ENCODE results near the gene NEDD8.
"Not testable (repeated sequence)": the region's sequence is repeated elsewhere in the genome, so short reads cannot be mapped to it uniquely, and the experiment has no call there.

The NEDD8 gene

DNA sequence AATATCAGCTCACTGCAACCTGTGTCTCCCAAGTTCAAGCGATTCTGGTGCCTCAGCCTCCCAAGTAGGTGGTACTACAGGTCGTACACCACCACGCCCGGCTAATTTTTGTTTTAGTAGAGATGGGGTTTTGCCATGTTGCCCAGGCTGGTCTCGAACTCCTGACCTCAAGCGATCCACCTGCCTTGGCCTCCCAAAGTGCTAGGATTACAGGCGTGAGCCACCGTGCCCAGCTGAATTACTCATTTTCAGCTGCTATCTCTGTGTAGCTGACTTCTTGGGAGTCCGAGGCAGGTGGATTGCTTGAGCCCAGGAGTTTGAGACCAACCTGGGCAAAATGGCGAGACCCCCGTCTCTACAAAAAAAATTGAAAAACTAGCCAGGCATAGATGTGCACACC lies 13.2 kb upstream of the NEDD8 start:
- not testable (repeated sequence) for DNase-seq

GRCh38 chr14:24243336-24243836 lies 11.2 kb upstream of the NEDD8 start:
- DNase-seq: no peak

DNA sequence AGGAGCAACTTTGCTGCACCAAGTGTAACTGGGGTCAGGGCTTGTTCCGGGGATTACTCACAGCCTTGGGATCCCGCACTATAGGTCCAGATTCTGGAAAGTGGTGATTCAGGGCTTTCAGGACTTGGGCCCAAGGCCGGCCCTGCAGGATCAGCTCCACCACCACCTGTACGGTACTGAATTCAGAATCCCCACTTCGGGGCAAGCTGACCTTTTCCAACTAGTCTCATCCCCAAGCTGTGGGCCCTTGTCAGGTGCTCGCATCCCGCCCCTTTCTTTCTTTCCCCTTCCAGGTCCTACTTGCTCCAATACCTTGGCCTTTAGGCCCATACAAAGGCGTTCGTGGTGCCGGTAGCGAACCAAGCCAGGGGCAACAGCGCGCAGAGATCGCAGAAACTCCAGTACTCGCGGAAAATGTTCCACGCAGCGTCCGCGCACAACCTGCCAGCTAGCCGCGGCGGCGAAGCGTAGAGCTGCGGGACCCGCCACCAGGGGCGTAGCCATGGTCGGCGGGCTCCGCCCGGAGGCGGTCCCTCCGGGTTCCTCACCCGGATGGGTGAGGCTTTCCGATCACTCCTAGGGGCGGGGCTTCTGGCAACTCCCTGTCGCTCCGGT lies 9.8 kb upstream of the NEDD8 start:
- DNase-seq: peak; percentile 79

- no peak for DNase-seq
Measured at GRCh38 chr14:24240110-24240918, 8.1 kb upstream of the NEDD8 start.

GRCh38 chr14:24238527-24239037 lies 6.4 kb upstream of the NEDD8 start:
- DNase-seq: no peak

- no peak for DNase-seq
Measured at GRCh38 chr14:24238123-24238522, 6.0 kb upstream of the NEDD8 start.

DNA sequence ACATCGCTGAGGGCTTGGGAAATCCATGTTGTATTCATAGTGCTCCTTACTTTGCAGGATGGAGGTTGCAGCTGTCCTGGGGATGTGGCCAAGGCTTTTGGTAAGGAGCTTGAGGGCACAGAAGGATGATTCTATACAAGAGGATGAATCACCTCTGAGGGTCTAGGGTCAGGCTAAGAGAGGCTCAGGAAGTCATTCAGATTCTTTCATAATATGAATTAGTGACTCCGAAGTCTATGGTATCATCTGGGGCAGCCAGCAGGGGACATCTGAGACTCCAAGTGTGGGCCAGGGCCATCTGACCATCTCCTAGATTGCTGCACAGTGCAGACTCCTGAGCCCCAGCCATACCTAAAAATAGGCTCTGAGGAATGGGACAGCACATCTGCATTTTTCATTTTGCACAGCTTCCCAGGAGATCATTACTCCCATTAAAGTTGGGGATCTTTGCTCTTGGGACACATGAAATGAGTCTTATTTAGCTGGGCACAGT lies 5.3 kb upstream of the NEDD8 start:
- DNase-seq: no peak

GRCh38 chr14:24236689-24237462 lies 4.7 kb upstream of the NEDD8 start:
- no peak for DNase-seq

GRCh38 chr14:24235804-24236688 lies 3.9 kb upstream of the NEDD8 start:
- no peak for DNase-seq

GRCh38 chr14:24234095-24235005 lies 2.2 kb upstream of the NEDD8 start:
- no peak for DNase-seq

- DNase-seq: no peak
Measured at GRCh38 chr14:24233538-24233866, 1.3 kb upstream of the NEDD8 start.

- no peak for DNase-seq
Measured at GRCh38 chr14:24232645-24233537, 724 bp upstream of the NEDD8 start, which contains the start of gene GMPR2. Gene GMPR2 (plus strand): TSS chr14:24232929. CDS start chr14:24233254, 325 bp downstream.

DNA sequence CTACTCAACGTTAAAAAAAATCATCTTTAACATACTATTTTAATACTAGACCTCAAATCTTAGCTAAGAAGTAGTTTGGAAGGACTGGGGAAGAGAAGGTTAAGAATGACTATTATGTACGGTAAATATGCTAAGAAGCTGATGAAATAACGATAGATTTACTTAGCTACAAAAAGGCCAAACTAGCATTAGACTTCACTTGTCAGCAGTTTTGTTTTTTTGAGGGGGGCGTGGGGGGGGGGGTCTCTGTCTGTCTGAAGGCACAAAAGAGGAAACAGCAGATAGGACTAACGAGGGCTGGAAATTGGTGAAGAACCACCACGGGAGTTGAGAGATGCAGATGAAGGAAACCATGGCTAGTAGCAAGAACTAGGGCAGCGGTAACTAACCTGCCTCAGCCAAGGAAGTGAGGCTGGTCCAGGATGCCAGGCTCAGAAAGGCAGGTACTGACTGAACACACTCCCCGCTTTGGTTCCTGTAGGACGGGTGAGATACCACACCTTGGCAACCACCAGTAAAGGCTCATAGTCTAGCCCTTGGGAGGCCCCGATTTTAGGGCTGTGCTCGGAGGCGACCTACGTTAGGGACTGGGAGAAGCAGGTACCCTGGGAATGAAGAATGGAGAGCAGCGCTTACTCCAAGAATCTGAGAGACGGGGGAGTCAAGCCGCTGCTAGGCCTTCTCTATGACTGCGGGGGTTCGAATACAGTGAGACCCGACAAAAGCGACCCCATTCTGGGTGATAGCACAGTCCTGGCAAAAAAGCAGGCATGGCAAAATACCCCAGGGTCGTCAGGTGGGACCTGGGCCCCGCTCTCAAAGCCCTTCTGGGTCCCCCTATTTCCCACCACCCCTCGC lies 675 bp downstream of the NEDD8 start:
- no peak for DNase-seq

DNA sequence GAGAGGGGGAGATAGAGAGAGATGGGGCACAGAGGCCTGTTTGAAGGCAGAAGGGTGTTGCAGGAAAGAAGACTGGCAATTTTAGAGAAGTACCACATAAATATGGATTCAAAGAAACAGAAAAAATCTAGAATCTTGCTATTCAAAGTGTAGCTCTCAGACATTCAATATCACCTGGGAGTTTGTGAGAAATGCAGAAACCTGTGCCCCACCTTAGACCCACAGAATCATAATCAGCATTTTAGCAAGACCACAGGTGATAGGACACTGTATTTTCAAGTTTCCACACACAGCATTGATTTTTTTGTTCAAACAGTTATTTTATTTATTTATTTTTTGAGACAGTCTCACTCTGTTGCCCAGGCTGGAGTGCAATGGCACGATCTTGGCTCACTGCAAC lies 3.3 kb downstream of the NEDD8 start:
- no peak for DNase-seq

DNA sequence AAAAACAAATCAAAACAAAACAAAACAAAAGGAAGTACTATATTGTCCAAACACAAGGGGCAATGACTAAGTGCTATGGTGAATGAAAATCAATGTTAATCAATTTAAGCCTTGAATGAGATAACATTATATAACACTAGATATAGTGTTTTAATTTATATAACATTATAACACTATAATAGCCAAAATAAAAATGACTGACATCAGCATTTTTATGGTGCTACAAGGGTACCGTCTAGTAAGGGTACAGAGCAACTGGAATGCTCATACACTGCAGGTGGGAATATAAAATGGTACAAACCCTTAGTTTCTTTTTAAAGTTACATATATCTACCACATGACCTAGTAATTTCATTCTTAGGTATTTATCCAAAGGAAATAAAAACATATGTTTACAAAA lies 5.7 kb downstream of the NEDD8 start:
- no peak for DNase-seq

- no peak for DNase-seq
Measured at GRCh38 chr14:24224618-24225071, 7.5 kb downstream of the NEDD8 start.

- not testable (repeated sequence) for DNase-seq
Measured at GRCh38 chr14:24222987-24223386, 9.2 kb downstream of the NEDD8 start.

- DNase-seq: no peak
Measured at GRCh38 chr14:24219521-24219920, 12.6 kb downstream of the NEDD8 start.

GRCh38 chr14:24219080-24219479 lies 13.1 kb downstream of the NEDD8 start:
- DNase-seq: no peak
